NCI-H510A treated with DMSO at 0.1 percent for 48 hours (cell line): ENCODE measurements around the gene GPR158.

Source experiments
- DNase-seq: peaks from one replicate; lab custom pipeline; 2025; lab: John Stamatoyannopoulos, UW

GPR158 gene

GRCh38 chr10:25498645-25499044 is 323.8 kb downstream of the GPR158 start:
- DNase-seq: no peak

- no peak for DNase-seq
Measured at GRCh38 chr10:25501912-25502311, 327.1 kb downstream of the GPR158 start.

- no peak for DNase-seq
Measured at GRCh38 chr10:25502453-25502852, 327.7 kb downstream of the GPR158 start.

DNA sequence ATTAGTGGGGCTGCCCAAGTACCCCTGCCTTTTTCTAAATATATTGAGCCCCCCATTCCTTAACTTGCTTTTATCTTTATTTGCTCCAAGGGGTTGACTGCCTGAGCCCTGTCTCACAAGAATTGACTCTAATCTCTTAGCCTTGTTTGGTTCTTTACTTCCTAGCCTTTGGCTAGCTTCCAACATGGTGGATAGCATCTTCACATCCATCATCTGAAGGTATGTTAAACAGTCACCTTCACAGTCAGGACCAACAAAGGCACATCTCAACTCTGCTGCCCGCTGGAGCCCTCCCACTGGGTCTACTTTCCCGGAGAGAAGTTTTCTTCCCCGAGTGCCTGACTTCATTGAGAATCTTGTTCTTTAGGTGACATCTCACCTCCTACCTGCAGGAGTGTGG is 329.5 kb downstream of the GPR158 start:
- no peak for DNase-seq

DNA sequence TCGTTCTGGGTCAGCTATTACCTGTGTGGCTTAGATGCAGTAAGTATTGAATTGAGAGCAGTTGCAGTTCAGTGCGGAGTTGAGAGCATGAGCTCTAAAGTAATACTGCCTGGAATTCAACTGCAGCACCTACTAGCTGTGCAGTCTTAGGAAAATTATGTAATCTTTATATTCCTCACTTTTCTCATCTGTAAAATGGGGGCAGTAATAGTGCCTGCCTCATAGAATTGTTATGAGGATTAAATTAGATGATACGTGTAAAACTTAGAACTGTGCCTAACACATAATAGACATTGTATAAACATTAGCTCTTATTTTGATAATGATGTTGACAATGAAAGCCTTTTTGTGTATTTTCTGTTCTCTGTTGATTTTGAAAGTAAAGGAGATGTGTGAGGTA is 330.0 kb downstream of the GPR158 start:
- no peak for DNase-seq

- DNase-seq: no peak
Measured at GRCh38 chr10:25505466-25505865, 330.7 kb downstream of the GPR158 start.

DNA sequence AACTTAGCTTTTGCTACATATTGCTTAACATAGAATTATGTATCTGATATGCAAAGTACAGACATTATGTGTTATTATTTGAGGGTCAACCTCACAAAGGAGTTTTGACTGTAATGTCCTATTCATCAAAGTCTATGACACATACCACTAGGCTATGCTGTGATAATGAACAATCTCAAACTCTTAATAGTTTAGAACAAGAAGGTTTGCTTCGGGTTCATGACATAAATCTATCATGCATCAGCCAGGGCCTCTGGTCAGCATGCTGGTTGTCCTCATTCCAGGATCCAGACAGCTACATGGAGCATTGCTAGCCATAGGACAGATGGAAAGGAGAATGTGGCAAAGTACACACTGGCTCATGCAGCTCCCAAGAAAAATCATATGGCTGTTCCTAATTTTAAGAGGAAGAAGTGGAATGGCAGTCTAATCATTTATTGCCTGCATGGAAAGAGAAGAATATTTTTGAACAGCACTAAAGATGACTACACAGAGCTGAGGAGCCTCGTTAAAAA is 332.1 kb downstream of the GPR158 start:
- DNase-seq: no peak

DNA sequence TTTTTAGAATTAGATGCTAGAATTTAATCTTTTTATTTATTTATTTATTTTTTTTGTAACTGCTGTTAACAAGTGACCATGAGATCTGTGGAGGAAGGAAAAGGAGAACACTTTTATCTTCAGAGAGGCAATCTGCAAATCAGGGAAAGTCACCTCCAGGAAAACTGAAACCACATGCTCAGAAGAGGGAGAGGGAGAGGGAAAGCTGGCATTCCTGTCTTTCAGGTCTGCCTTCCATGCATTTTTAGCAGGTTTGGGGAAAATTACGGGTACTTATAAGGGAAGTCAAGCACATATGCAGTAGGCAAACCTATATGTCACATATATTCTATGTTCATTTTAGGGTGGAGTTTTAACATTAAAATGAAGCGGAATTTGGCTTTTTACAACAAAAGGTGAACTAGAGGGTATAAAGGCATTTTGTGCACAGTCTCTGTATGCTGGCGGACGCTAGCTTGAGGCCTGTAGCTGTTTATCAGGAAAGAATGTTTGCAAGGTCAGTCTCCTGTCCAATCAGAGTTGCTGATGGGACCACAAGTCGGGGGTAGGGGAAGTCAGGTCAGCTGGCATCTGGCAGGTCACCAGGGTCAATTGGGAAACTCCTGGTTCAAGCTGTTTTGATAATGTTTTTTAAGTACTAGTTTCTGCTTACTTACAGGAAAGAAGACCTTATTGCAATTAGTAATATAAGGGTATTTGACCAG is 333.5 kb downstream of the GPR158 start:
- DNase-seq: no peak

DNA sequence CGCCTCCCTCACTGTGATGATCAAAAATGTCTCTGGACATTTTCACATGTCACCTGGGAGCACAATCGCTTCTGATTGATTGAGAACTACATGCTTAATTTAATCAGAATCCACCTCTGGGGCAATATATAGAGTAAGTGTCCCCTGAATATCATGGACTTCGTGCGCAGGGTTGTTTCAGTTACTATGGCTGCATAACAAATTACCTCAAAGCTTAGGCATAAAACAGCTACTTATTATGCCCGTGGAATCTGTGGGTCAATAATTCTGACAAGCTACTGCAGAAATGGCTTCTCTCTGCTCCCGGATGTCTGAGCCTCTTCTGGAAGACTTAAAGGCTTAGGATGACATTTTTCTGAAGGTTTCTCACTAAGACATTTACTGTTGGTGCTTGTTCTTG is 334.4 kb downstream of the GPR158 start:
- DNase-seq: no peak

DNA sequence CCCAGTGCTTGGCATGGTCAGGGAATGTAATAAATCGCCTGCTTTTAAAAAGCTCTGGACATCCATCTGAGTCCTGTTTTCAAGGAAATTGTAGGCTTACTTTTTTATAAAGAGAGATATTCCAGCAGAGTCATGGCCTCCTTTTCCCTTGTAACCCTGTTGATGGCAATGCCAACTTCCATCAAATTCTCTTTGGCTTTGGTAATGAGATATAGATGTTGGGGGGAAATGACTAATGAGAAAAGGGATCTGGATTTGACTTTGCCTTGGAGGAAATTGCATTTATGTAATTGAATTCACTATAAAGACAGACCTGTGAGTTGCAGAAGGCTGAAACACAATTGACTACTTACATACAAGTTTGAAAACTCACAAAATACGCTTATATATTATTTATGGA is 347.5 kb downstream of the GPR158 start:
- DNase-seq: no peak

GRCh38 chr10:25522946-25523608 is 348.3 kb downstream of the GPR158 start:
- DNase-seq: no peak

GRCh38 chr10:25530306-25530705 is 355.5 kb downstream of the GPR158 start:
- DNase-seq: no peak

GRCh38 chr10:25531457-25532061 is 356.8 kb downstream of the GPR158 start:
- DNase-seq: no peak

DNA sequence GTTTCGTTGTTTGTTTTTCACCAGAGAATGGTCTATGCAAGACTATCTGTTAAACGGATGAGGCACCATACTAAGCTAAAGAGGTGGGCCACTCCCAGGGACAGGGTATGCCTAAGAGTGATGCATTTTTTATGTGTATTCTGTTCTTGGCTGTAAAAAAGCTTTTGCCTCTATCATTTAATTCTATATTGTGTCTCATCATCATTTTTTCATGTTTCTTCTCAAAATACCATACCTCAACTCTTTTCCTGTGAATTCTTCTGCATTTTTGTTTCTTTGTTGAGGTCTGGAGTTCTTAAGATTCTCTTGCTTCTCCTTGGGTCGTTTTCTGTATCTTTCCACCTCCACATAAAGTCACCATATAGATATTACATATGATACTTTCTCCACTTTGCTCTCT is 357.4 kb downstream of the GPR158 start:
- DNase-seq: no peak

DNA sequence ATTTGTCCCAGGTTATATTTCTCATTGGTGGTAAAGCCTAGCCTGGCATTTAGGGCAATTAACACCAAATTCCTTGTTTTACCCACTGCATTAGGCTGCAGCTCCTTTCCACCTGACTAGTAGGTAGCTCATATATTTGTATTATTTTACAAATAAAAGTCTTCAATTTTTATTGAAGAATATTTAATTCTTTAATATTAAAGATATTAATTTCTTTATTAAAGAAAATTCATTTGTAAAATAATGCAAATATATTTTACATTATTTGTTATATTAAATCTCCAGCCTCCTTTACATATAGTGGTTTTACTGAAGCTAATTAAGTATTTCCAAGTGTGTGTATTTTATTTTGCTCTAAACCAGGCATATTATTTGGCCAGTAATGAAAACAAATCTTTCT is 361.2 kb downstream of the GPR158 start:
- no peak for DNase-seq

GRCh38 chr10:25547382-25547781 is 372.6 kb downstream of the GPR158 start:
- no peak for DNase-seq

DNA sequence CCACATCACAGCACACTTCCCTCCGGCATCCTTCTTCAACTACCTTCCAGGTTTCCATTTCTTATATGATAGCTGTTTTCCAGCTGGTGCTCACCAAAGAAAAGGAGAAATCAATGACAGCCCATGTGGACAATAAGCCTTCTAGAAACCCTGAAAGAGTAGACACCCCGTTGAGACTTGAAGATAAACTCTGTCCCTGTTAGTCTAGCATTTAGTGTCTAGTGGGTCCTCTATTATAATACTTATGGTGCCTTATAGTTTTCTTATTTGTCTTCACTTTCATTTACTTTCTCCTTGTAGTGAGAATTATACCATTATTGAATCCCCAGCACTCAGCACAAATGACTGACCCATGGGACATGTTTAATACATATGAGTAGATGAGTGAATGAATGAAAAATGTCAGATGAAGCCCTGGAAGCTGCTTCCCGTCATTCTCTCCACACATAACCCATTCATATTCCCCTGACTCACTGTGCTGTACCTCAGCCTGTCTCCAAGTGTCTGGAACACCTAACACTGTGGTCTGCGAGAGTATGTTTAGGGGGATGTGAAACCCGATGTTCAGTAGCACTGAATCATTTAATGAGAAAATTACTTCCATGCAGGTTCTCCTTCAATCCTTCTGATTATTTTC is 377.6 kb downstream of the GPR158 start:
- no peak for DNase-seq

DNA sequence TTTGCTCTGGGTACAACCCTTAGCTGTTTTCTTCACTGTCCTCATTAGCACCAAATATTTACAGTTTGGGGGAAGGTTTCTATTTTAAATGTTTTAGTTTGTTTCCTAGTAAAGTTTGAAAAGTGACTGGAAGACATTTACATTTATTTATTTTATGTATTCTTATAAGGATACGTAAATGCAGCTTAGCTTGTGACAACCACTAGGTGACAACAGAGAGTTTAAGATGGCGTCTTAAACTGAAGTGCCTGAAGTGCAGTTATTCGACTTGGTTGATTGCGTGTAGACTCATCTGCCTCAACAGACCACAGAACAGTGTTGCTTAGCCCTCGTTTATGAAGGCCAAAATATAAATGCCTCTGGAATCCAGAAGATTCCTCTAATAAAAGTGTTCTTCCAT is 381.1 kb downstream of the GPR158 start:
- no peak for DNase-seq

- no peak for DNase-seq
Measured at GRCh38 chr10:25556457-25556856, 381.7 kb downstream of the GPR158 start.

GRCh38 chr10:25557136-25557535 is 382.3 kb downstream of the GPR158 start:
- no peak for DNase-seq

GRCh38 chr10:25561758-25562157 is 387.0 kb downstream of the GPR158 start:
- DNase-seq: no peak

GRCh38 chr10:25562547-25562946 is 387.7 kb downstream of the GPR158 start:
- DNase-seq: no peak

DNA sequence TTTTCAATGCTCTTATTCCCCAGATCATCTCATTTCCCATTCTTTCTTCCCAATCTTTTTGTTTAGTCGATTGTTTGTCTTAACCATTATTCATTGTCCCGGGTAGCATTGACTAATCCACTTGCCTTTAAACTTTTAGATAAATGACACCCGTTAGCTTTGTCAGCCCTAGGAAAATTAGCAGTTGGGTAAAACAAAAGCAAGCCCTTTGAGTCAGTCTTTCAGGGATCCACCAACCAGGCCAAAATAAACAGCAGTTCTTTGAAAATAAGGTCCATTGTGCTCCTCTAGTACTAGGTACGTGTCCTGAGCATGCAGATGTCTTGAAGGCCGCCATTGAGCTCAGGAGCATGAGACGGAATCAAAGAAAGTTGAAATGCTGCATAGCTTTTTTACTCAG is 389.6 kb downstream of the GPR158 start:
- DNase-seq: no peak
